SK-N-SH (cell line): ENCODE measurements around the gene SRRT. TPM values are rescaled to one million over a fixed set of nuclear protein-coding genes. Genes with fewer than 3 reads are reported as not detected.

Source experiments
- CTCF ChIA-PET: fragments of 300-600, 350-600 bp; formaldehyde crosslinking; extraction: SDS; loops from one replicate; lab custom pipeline; 2021; lab: Yijun Ruan, JAX
- POLR2A ChIA-PET: fragments of 350-600 bp; sonication (Branson Sonifier 250); formaldehyde crosslinking; extraction: SDS; loops from one replicate; lab custom pipeline; 2020; ENCODE audit warnings: antibody characterized with exemption, inconsistent platforms; lab: Yijun Ruan, JAX
- DNase-seq: peaks from one replicate; pipeline ENCODE4 v3.0.0; 2012
- H2AFZ ChIP-seq: fragments of 200-600 bp; sonication (generic); 2 replicates; pipeline ENCODE4 v1.8.1; 2016; ENCODE audit warnings: antibody characterized with exemption, mild to moderate bottlenecking, low read depth
- H3F3A ChIP-seq: fragments of 200-600 bp; sonication (generic); replicated peaks from 2 replicates; pipeline ENCODE3; 2016; ENCODE audit warnings: antibody characterized with exemption, mild to moderate bottlenecking; ENCODE audit not compliant: insufficient read depth
- H3K27ac ChIP-seq, 2 experiments: fragments of 200-500 bp in 1 of 2; fragments of 200-600 bp in 1 of 2; sonication (Bioruptor generic) in 1 of 2; sonication (generic), shearing (Covaris generic) in 1 of 2; 2 replicates each; pipeline versions ENCODE4 v1.5.1 to v1.6.1; 2014 to 2016; ENCODE audit warnings: low read depth in 2 of 2, inconsistent platforms in 1 of 2, low read length in 1 of 2, mild to moderate bottlenecking in 1 of 2, mixed read lengths in 1 of 2
- H3K27me3 ChIP-seq: fragments of 200-600 bp; sonication (generic), shearing (Covaris generic); 2 replicates; pipeline ENCODE4 v1.6.1; 2016; ENCODE audit warnings: mixed run types; ENCODE audit not compliant: insufficient read depth
- H3K36me3 ChIP-seq, 2 experiments: fragments of 200-500 bp in 1 of 2; fragments of 200-600 bp in 1 of 2; sonication (Bioruptor generic) in 1 of 2; sonication (generic) in 1 of 2; replicated peaks in 1 of 2; 2 replicates each; pipeline versions ENCODE3 to v1.5.1; 2014 to 2016; ENCODE audit warnings: low read length in 1 of 2, mild to moderate bottlenecking in 1 of 2; ENCODE audit not compliant: insufficient read depth in 2 of 2, control insufficient read depth in 1 of 2
- H3K4me1 ChIP-seq, 2 experiments: fragments of 200-500 bp in 1 of 2; fragments of 200-600 bp in 1 of 2; sonication (Bioruptor generic) in 1 of 2; sonication (generic), shearing (Covaris generic) in 1 of 2; 2 replicates each; pipeline versions ENCODE4 v1.5.1 to v1.6.1; 2014 to 2016; ENCODE audit warnings: low read depth in 1 of 2, low read length in 1 of 2, mixed run types in 1 of 2; ENCODE audit not compliant: insufficient read depth in 2 of 2, control insufficient read depth in 1 of 2
- H3K4me2 ChIP-seq: fragments of 200-600 bp; sonication (generic), shearing (Covaris generic); 2 replicates; pipeline ENCODE4 v1.6.1; 2017; ENCODE audit warnings: mixed run types
- H3K4me3 ChIP-seq, 2 experiments: fragments of 200-500 bp in 1 of 2; fragments of 200-600 bp in 1 of 2; sonication (Bioruptor generic) in 1 of 2; sonication (generic), shearing (Covaris generic) in 1 of 2; 2 replicates each; pipeline versions ENCODE4 v1.5.1 to v1.8.1; 2014 to 2016; ENCODE audit warnings: low read depth in 2 of 2, inconsistent platforms in 1 of 2, low read length in 1 of 2, mild to moderate bottlenecking in 1 of 2, mixed read lengths in 1 of 2, moderate library complexity in 1 of 2
- H3K79me2 ChIP-seq: fragments of 200-600 bp; sonication (generic); 2 replicates; pipeline ENCODE4 v1.8.1; 2017; ENCODE audit warnings: mild to moderate bottlenecking; ENCODE audit not compliant: insufficient read depth
- H3K9ac ChIP-seq: fragments of 200-600 bp; sonication (generic); 2 replicates; pipeline ENCODE4 v1.6.1; 2017; ENCODE audit warnings: mixed run types
- H3K9me2 ChIP-seq: fragments of 200-600 bp; sonication (generic); 2 replicates; pipeline ENCODE4 v1.6.1; 2017; ENCODE audit warnings: mixed run types
- H3K9me3 ChIP-seq: fragments of 200-600 bp; sonication (generic); 2 replicates; pipeline ENCODE4 v1.6.1; 2017; ENCODE audit warnings: mixed run types, mild to moderate bottlenecking, moderate library complexity
- H4K20me1 ChIP-seq: fragments of 200-600 bp; sonication (generic); 2 replicates; pipeline ENCODE4 v1.6.1; 2017; ENCODE audit warnings: mild to moderate bottlenecking, mixed run types; ENCODE audit not compliant: insufficient read depth
- CHD2 ChIP-seq: fragments of 150-350 bp; IDR thresholded peaks from 2 replicates; pipeline ENCODE4 v1.6.1; 2018; ENCODE audit warnings: low read length; ENCODE audit not compliant: partially characterized antibody
- FOXM1 ChIP-seq: IDR thresholded peaks from 2 replicates; pipeline ENCODE4 v1.4.0; 2012; ENCODE audit warnings: low read depth, mild to moderate bottlenecking
- GABPA ChIP-seq: IDR thresholded peaks from 2 replicates; pipeline ENCODE4 v1.4.0; 2012; ENCODE audit warnings: low read depth, mild to moderate bottlenecking
- GATA2 ChIP-seq: sonication (generic); formaldehyde crosslinking; IDR thresholded peaks from 2 replicates; pipeline ENCODE4 v1.5.0; 2020; ENCODE audit warnings: mild to moderate bottlenecking, missing genetic modification reagents
- MAX ChIP-seq: IDR thresholded peaks from 2 replicates; pipeline ENCODE4 v1.4.0; 2012; ENCODE audit warnings: low read depth
- MEF2A ChIP-seq: IDR thresholded peaks from 2 replicates; pipeline ENCODE4 v1.4.0; 2012; ENCODE audit warnings: low read depth, borderline replicate concordance
- MXI1 ChIP-seq: IDR thresholded peaks from 2 replicates; pipeline ENCODE4 v1.6.1; 2012; ENCODE audit warnings: mild to moderate bottlenecking, low read depth, low read length, improper control_type of control experiment
- NFIC ChIP-seq: IDR thresholded peaks from 2 replicates; pipeline ENCODE4 v1.4.0; 2012; ENCODE audit warnings: borderline replicate concordance
- NRF1 ChIP-seq: IDR thresholded peaks from 2 replicates; pipeline ENCODE4 v1.6.1; 2012; ENCODE audit warnings: low read depth, mild to moderate bottlenecking, low read length
- PBX3 ChIP-seq: IDR thresholded peaks from 2 replicates; pipeline ENCODE4; 2012
- POLR2AphosphoS5 ChIP-seq: IDR thresholded peaks from 2 replicates; pipeline ENCODE4 v1.6.1; 2012; ENCODE audit warnings: low read depth, low read length
- RAD21 ChIP-seq: IDR thresholded peaks from 2 replicates; pipeline ENCODE4 v1.6.1; 2012; ENCODE audit warnings: mild to moderate bottlenecking, low read length
- RCOR1 ChIP-seq: fragments of 150-350 bp; IDR thresholded peaks from 2 replicates; pipeline ENCODE4 v1.6.1; 2017; ENCODE audit warnings: antibody characterized with exemption, low read length
- SIN3A ChIP-seq: IDR thresholded peaks from 2 replicates; pipeline ENCODE4 v1.6.1; 2012; ENCODE audit warnings: low read depth, mild to moderate bottlenecking, low read length, moderate library complexity, borderline replicate concordance
- TAF1 ChIP-seq: IDR thresholded peaks from 2 replicates; pipeline ENCODE4 v1.6.1; 2012; ENCODE audit warnings: low read depth, mild to moderate bottlenecking, low read length, moderate library complexity, borderline replicate concordance
- TCF12 ChIP-seq: IDR thresholded peaks from 2 replicates; pipeline ENCODE4 v1.4.0; 2012
- TEAD4 ChIP-seq: IDR thresholded peaks from 2 replicates; pipeline ENCODE4 v1.4.0; 2012; ENCODE audit warnings: mild to moderate bottlenecking, borderline replicate concordance; ENCODE audit not compliant: insufficient read depth
- USF2 ChIP-seq: fragments of 150-350 bp; IDR thresholded peaks from 2 replicates; pipeline ENCODE4 v1.6.1; 2017; ENCODE audit warnings: antibody characterized with exemption, low read length, low read depth, borderline replicate concordance
- WGBS: methylation state at CpG from one replicate; pipeline ENCODE4 v1.1.6; 2017; ENCODE audit warnings: low lambda C conversion rate; 5-methylcytosine and 5-hydroxymethylcytosine counted together
- polyA plus RNA-seq, 3 experiments: library from polyadenylated mRNA; depleted of rRNA; stranded (reverse); fragments of >200 nt; gene quantifications; 2 replicates each; pipeline ENCODE4 v1.2.3, GENCODE V29; 2012
- TF ChIP-seq, protein P1 (sequence below): fragments of 200-600 bp; sonication (generic); IDR thresholded peaks from 2 replicates; pipeline ENCODE4 v1.6.1; 2017; ENCODE audit warnings: antibody characterized with exemption, mild to moderate bottlenecking, moderate library complexity
- TF ChIP-seq, protein P2 (sequence below): IDR thresholded peaks from 2 replicates; pipeline ENCODE4 v1.4.0; 2012; ENCODE audit warnings: low read depth, borderline replicate concordance
- TF ChIP-seq, protein P3 (sequence below): IDR thresholded peaks from 2 replicates; pipeline ENCODE4 v1.6.1; 2012; ENCODE audit warnings: mild to moderate bottlenecking, low read depth, low read length, moderate library complexity

Gene SRRT
- polyA plus RNA-seq, 1 of the 3 experiments (the other 2 are of a cell fraction): 92.7 TPM

DNA sequence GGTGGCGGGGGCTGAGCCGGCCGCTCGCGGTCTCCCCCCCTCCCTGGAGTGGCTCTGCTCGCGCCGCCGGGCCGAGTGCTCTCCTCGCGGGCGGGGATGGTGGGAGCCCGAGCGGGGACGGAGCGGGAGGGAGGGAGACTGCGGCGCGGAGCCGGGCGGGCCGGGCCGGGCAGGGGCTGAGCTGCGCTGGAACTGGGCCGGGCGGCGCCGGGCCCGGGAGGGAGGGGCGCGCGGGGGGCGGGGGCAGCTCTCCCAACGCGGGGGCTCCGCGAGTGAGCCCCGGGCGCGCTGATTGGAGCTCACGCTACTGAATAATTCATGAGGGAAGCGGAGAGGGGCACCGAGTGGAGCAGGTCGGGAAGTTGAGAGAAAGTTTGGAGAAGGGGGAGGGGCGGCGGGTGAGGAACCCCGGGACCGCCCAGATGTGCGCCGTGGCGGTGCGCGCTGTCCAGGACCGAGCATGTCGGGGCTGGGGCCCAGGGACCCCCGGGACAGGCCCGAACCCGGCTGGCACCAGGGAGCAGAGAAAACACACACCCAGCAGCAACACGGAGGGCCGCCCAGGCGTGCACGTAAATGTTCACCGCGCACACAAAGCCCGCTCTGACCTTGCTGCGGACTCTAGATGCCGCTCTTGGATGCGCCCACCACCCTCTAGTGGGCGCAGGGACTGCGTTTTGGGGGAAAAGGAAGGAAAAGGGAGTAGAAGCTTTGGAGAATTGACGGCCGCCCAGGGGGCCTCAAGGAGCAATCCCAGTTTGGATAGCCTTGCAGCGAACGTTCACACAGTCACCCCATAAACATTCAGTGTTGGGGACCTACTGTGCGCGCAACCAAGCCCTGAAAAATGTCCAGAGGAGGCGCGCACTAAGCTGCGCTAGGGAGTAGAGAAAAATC, 47.3 kb upstream of the SRRT start, which contains the start of gene EPHB4:
Gene EPHB4, minus strand, starts transcription at position 194 of the 897 bp plus-strand sequence. CDS start 493 bp downstream, outside the sequence.
- peak within 1 kb of the TSS; percentile 87 for H2AFZ ChIP-seq
- peak within 1 kb of the TSS; percentile 83 for H3K9ac ChIP-seq
- H3F3A ChIP-seq: peaks cover 5% of the 10 kb centered on the region
- peaks cover 6 to 22% of the 10 kb centered on the region in 2 experiments; a peak in 2 of 4 replicates for H3K4me1 ChIP-seq
- POLR2A ChIA-PET: interaction anchor here (0.9 to 1.8 kb wide), 5 partner anchors 25 to 241 kb away, joined by 3 to 8 read pairs (median 5); partner anchors contain the start of genes FBXO24, LRCH4, POP7 and SLC12A9
- H3K36me3 ChIP-seq: peaks cover 5 to 13% of the 10 kb centered on the region in 2 experiments
- H3K79me2 ChIP-seq: peaks cover 30% of the 10 kb centered on the region
- 3% methylated on average over 47 of the region's 80 CpGs for WGBS
- H3K27ac ChIP-seq: peak within 1 kb of the TSS; percentile 17 to 35
- H3K27me3 ChIP-seq: no peaks in the 10 kb centered on the region
- H3K4me3 ChIP-seq: peak within 1 kb of the TSS; percentile 65 to 78
- H4K20me1 ChIP-seq: peaks cover 22% of the 10 kb centered on the region
- DNase-seq: peak; percentile 88
- CTCF ChIA-PET: interaction anchor here (0.6 to 17.1 kb wide), 32 partner anchors 8 to 1187 kb away, joined by 3 to 220 read pairs (median 4); partner anchors contain the start of genes EPO, MOSPD3, POP7 and SLC12A9
- peak within 1 kb of the TSS; percentile 95 for H3K4me2 ChIP-seq
- no peaks in the 10 kb centered on the region for H3K9me2 ChIP-seq
- no peaks in the 10 kb centered on the region for H3K9me3 ChIP-seq
- no peak for TF ChIP-seq PBX3
- no peak for TF ChIP-seq GATA2
- no peak for TF ChIP-seq TEAD4
- no peak for TF ChIP-seq MEF2A
- peak; percentile 48; the same call in 1 of the 2 replicates for TF ChIP-seq TAF1
- TF ChIP-seq SIN3A: peak; percentile 53; the same call in 1 of the 2 replicates
- TF ChIP-seq, protein P1, sequence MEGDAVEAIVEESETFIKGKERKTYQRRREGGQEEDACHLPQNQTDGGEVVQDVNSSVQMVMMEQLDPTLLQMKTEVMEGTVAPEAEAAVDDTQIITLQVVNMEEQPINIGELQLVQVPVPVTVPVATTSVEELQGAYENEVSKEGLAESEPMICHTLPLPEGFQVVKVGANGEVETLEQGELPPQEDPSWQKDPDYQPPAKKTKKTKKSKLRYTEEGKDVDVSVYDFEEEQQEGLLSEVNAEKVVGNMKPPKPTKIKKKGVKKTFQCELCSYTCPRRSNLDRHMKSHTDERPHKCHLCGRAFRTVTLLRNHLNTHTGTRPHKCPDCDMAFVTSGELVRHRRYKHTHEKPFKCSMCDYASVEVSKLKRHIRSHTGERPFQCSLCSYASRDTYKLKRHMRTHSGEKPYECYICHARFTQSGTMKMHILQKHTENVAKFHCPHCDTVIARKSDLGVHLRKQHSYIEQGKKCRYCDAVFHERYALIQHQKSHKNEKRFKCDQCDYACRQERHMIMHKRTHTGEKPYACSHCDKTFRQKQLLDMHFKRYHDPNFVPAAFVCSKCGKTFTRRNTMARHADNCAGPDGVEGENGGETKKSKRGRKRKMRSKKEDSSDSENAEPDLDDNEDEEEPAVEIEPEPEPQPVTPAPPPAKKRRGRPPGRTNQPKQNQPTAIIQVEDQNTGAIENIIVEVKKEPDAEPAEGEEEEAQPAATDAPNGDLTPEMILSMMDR: peak; percentile 76
- peak; percentile 55 for TF ChIP-seq RAD21
- peak; percentile 28; the same call in 1 of the 2 replicates for TF ChIP-seq TCF12
- TF ChIP-seq USF2: no peak
- no peak for TF ChIP-seq CHD2
- TF ChIP-seq NRF1: peak; percentile 57
- TF ChIP-seq, protein P2, sequence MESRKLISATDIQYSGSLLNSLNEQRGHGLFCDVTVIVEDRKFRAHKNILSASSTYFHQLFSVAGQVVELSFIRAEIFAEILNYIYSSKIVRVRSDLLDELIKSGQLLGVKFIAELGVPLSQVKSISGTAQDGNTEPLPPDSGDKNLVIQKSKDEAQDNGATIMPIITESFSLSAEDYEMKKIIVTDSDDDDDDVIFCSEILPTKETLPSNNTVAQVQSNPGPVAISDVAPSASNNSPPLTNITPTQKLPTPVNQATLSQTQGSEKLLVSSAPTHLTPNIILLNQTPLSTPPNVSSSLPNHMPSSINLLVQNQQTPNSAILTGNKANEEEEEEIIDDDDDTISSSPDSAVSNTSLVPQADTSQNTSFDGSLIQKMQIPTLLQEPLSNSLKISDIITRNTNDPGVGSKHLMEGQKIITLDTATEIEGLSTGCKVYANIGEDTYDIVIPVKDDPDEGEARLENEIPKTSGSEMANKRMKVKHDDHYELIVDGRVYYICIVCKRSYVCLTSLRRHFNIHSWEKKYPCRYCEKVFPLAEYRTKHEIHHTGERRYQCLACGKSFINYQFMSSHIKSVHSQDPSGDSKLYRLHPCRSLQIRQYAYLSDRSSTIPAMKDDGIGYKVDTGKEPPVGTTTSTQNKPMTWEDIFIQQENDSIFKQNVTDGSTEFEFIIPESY: no peak
- peak; percentile 30; the same call in 1 of the 2 replicates for TF ChIP-seq NFIC
- TF ChIP-seq, protein P3, sequence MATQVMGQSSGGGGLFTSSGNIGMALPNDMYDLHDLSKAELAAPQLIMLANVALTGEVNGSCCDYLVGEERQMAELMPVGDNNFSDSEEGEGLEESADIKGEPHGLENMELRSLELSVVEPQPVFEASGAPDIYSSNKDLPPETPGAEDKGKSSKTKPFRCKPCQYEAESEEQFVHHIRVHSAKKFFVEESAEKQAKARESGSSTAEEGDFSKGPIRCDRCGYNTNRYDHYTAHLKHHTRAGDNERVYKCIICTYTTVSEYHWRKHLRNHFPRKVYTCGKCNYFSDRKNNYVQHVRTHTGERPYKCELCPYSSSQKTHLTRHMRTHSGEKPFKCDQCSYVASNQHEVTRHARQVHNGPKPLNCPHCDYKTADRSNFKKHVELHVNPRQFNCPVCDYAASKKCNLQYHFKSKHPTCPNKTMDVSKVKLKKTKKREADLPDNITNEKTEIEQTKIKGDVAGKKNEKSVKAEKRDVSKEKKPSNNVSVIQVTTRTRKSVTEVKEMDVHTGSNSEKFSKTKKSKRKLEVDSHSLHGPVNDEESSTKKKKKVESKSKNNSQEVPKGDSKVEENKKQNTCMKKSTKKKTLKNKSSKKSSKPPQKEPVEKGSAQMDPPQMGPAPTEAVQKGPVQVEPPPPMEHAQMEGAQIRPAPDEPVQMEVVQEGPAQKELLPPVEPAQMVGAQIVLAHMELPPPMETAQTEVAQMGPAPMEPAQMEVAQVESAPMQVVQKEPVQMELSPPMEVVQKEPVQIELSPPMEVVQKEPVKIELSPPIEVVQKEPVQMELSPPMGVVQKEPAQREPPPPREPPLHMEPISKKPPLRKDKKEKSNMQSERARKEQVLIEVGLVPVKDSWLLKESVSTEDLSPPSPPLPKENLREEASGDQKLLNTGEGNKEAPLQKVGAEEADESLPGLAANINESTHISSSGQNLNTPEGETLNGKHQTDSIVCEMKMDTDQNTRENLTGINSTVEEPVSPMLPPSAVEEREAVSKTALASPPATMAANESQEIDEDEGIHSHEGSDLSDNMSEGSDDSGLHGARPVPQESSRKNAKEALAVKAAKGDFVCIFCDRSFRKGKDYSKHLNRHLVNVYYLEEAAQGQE: 0 out of 2 replicates have a peak, but pooled peaks have one; percentile 9
- no peak for TF ChIP-seq RCOR1
- no peak for TF ChIP-seq FOXM1
- TF ChIP-seq MXI1: peak; percentile 38; the same call in 1 of the 2 replicates
- TF ChIP-seq GABPA: no peak
- peak; percentile 37; the same call in 1 of the 2 replicates for TF ChIP-seq MAX
- peak; percentile 81 for TF ChIP-seq POLR2AphosphoS5
